GM18867 (cell line): Measurements from ENCODE around the gene LCT.

ENCODE experiments used
- ATAC-seq: cut with Tn5 transposase; IDR thresholded peaks from one replicate; pipeline ENCODE4 v1.9.1; 2021; ENCODE audit warnings: mild to moderate bottlenecking, moderate library complexity; ENCODE audit not compliant: unreplicated experiment

LCT gene

DNA sequence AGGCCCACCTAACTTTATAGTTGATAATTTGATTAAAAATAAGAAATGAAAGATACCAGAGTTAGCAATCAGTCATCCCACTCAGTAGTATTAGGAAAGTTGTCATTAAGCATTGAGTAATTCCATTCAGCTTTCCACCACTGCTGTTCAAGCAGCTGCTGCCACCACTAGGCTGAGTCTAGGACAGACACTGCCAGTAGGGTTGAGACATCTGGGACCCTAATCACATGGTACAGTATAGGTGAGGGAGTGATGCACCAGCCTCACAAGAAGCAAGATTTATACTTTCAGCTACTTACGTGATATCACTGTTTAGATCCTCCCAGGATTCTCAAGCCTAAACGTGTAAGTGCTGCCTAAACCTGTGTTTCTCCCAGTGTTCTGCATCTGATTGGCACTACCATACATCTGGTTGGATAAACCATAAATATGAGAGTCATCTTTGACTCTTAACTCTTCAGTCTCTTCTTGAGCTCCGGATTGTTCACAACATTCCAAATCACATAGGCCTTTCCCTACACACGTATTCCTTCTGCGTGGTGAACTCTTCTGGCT, 92.1 kb downstream of the LCT start:
- no peak for ATAC-seq

DNA sequence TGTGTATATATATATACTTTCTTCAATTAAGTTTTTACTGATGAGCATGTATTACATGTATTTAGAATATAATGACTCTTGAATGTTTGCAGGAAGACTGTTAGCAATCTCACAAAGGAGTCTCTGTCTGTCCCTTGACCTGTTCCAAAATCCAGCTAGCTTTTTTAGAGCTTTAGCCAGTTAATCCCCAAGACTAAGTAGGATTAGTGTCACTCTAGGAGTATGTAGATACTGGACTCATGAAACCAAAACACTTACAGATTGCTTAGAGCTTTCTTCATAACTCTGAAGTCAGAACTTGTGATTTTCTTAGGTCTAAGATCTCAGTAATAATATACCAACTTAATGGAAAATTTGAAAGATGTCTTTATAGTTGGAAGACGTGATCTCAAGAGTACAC, 93.1 kb downstream of the LCT start:
- ATAC-seq, result no peak

DNA sequence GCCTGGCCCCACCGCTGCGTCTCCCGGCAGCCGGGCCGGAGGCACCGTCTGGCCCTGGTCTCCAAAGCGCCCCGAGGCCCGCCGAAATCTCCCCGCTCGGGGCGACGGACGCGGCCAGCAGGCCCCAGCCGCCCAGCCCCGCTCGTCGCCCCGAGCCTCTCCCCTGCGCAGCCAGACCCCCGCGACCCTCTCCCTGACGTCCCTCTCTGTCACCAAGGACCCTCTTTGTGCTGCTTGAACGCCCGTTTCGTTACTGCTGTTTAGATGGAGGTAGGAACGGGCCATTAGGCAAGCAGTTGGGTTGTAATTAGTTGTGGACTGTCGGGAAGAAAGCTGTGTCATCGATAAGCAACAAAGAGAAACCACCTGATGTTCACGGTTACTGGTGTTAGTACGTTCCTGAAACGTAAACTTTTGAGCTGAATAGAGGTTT, 94.6 kb downstream of the LCT start:
- ATAC-seq, result peak; percentile 23

DNA sequence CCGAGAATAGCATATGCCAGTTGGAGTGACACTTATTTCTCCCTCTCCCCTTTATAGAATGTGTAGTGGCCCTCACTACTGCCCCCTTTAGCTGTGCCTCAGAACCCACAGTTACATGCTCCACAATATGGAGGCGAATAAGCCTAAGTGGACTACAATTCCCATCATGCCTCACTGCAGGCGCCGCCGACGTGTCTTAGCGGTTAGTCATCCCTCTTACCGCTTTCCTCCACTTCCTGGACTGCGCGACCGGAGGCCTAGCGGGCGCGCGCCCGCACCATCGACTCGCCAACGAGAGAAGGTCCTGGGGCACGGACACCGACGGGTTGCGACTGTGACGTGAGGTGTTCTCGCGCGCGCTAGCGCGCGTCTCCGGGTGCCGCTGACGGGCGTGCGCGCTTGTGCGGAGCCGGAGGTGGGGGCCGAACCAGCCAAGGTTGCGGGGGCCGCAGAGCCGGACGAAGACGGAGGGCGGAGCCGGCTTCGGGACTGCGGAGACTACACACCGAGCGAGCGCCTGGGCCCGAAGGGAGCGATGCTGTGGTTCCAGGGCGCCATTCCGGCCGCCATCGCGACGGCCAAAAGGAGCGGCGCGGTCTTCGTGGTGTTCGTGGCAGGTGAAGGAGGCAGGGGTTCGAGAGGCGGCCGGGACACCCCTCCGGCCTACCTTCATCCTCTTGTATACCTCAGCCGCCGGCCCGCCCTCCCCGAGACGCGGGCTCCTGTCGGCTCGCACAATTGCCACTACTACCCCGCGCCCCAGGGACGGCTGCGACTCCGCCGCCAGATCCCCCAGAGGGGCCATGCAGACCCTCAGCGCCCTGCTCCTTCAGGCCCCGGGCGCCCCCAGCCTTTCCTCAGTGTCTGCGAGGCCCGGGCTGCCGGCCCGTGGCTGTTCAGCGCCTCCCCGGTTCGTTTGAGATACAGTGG, 95.3 kb downstream of the LCT start, which contains the start of gene UBXN4:
Gene UBXN4 (plus strand): TSS at position 461 of the 930 bp plus-strand sequence. CDS start 75 bp downstream, at position 536.
- ATAC-seq, result peak; percentile 92

DNA sequence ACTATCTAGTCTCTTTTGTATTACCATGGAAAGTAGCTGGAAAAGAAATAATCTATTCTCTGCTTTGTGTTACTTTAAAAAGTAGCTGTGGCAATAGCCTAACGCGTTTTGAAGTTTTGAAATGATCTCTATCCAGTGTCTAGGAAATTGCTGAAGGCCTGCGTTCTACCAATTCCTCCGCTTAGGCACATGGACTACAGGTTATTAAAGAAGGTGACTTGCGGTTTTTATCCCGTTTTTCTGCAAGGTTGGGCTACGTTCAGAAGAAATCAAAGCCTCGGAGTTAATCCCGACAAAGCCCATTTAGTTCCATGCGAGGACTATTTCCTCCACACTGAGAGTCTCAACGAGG, 96.0 kb downstream of the LCT start:
- no peak for ATAC-seq

DNA sequence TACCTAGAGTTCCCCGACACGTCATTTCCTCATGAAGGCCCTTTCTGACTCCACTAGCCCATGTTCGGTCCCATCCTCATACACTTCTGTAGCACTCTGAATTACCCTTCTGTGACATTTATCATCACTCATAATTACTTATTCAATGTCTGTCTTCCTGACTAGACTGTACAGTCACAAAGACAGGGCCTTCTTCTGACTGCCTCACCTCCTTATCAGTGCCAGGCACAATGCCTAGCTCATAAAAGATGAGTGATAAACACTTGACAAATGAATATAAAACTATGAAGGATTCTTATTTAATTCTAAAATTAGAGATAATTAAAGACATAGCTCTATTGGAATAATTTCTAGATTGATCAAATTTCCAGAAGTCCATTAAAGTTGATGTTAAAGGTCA, 96.8 kb downstream of the LCT start:
- ATAC-seq, result no peak
